ENCODE measurements around the gene CLDN4.
"Not testable (repeated sequence)": the region's sequence is repeated elsewhere in the genome, so short reads cannot be mapped to it uniquely, and the experiment has no call there.

Gene CLDN4

GRCh38 chr7:73830681-73831583 is at the start of gene CLDN4:
CLDN4 (plus strand) TSS chr7:73830996; CDS start chr7:73831202, 206 bp downstream.
- no peak for DNase-seq

DNA sequence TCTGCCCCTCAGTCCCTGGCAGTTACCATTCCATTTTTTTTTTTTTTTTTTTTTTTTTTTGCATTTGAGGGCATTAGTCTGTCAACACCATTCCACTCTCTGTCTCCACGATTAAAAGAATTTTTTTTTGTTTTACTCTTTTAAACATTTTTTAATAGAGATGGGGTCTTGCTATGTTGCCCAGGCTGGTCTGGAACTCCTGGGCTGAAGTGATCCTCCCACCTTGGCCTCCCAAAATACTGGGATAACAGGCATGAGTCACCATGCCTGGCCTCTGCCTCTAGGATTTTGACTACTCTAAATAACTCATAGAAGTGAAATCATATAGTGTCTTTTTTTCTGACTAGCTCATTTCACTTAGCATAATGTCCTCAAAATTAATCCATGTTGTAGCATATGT is 44.2 kb upstream of the CLDN4 start:
- no peak for DNase-seq

DNA sequence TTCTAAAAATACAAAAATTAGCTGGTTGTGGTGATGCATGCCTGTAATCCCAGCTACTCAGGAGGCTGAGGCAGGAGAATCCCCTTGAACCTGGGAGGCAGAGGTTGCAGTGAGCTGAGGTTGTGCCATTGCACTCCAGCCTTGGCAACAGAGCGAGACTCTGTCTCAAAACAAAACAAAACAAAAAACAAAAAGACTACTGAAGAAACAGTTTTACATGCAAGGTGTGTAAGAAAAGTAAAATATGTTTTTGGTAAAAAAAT is 43.1 kb upstream of the CLDN4 start:
- DNase-seq = not testable (repeated sequence)

DNA sequence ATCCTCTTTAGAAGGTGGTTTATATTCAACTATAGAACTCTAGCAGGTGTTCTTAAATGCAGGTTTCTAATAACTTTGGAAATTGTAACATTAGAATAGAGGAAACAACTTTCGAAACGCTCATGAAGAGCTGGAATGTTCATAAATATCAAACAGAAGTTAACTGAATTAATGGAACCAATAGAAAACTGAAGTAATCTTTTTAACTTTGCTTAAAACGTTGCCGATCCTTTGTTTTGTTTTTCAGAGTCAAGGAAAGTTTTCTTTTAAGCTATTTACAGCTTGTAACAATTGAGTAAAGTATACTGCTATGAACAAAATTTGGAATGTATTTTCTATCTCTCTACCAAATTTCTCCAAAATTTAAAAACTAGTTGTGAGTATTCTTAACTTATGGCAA is 41.7 kb upstream of the CLDN4 start:
- DNase-seq = no peak

GRCh38 chr7:73791170-73791690 is 39.6 kb upstream of the CLDN4 start:
- not testable (repeated sequence) for DNase-seq

GRCh38 chr7:73795188-73795587 is 35.6 kb upstream of the CLDN4 start:
- DNase-seq = not testable (repeated sequence)

DNA sequence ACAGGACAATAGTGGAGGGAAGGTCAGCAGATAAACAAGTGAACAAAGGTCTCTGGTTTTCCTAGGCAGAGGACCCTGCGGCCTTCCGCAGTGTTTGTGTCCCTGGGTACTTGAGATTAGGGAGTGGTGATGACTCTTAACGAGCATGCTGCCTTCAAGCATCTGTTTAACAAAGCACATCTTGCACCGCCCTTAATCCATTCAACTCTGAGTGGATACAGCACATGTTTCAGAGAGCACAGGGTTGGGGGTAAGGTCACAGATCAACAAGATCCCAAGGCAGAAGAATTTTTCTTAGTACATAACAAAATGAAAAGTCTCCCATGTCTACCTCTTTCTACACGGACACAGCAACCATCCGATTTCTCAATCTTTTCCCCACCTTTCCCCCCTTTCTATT is 34.1 kb upstream of the CLDN4 start:
- DNase-seq = not testable (repeated sequence)

- not testable (repeated sequence) for DNase-seq
Observed at GRCh38 chr7:73797176-73797575, 33.6 kb upstream of the CLDN4 start.

DNA sequence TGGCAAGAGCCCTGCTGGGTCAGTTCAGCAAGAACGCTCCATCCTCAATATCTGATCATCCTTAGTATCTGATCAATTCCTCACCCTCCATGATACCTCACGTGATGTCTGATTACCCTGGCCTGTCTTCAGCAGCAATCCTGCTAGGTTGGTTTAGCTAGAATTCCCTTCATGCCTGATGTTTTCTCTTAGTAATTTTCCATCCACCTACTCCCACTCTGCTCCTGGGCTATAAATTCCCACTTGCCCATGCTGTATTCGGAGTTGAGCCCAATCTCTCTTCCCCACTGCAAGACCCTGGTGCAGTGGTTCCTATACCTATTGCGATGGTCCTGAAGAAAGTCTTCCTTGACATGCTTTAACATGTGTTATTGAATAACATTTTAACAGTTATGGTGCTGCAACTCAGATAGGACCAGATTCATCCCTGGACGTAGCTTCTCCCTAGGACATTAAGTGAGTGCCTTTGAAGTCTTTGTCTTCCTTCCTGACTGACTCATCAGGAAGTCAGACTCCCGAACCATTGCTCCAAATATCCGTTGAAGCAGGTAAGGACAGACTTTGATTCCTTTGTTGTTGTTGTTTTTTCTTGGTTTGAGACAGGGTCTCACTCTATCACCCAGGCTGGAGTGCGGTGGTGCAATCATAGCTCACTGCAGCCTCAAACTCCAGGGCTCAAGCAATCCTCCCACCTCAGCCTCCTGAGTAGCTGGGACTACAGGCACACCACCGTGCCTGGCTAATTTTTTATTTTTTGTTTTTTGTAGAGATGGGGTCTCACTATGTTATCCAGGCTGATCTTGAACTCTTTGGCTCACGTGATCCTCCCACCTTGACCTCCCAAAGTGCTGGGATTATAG is 31.3 kb upstream of the CLDN4 start:
- DNase-seq = no peak

- no peak for DNase-seq
Observed at GRCh38 chr7:73801577-73801976, 29.2 kb upstream of the CLDN4 start.

DNA sequence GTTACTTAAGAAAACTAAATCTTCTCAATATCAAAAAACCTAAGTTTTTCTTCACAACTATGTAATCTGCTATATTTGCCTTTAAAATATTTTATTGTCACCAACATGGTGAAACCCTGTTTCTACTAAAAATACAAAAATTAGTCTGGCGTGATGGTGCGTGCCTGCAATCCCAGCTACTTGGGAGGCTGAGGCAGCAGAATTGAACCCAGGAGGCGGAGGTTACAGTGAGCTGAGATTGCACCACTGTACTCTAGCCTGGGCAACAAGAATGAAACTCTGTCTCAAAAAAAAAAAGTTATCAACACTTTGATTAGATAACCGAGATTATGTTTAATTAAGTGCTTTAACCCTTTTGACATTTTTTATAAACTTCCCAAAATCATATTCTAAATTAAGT is 28.3 kb upstream of the CLDN4 start:
- no peak for DNase-seq

DNA sequence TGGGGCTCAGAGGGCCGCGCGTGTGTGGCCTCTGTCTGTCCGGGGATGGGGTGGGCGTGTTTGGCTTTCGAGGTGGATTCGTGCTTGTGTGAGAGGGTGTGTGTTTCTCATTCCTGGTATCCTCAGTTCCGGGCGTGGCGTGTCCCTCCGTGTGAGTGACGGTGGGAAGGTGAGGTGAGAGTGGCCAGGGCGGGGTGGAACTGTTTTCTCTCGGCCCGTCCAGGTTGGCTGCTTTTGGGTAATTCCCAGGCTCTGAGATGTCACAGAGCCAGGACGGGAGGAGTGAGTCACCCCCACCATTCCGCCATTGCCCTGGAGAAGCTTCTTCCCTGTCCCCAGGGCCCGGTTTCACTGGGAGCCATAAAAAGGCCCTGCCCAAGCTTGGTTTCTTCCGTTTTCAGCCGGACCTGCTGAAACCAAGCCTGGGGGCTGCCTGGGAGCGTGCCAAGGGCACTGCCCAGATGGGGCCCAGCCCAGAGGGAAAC is 21.3 kb upstream of the CLDN4 start:
- DNase-seq = no peak

DNA sequence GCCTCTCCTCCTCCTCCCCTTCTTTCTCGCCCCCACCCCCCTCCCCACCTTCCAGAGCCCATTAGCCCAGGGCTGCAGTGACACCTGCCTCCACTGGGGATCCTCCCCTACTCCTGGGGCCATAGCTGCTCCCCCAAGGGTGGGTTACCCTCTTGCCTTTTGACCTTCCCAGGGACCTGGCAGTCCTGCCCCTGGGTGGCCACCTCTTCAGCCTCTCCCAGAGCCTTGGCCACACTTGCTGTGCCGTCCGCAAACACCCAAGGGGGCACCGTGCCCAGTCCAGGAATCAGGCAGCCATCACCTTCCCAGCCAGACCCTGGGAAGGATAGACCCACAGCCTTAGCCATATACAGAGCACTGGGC is 19.8 kb upstream of the CLDN4 start:
- no peak for DNase-seq

DNA sequence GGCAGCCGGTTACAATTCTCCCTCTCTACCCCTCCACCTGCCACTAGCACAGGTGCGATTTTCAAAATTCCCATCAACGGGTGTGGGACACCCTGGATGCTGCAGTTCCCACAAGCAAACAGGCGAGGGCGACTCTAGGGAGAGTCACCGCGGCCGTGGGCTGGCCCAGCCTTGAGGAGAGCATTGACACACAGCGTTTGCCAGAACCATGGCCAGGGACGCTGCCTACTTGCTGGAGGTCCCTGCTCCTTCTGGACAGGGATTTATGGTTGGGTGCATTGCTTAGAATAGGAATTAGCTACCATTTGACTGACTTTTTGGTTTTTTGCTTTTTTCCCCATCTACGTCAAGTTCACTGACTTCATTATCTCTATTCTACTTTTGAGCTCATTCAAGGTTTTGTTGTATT is 19.0 kb upstream of the CLDN4 start:
- DNase-seq = peak; percentile 45

- DNase-seq = no peak
Observed at GRCh38 chr7:73812996-73813395, 17.8 kb upstream of the CLDN4 start.

DNA sequence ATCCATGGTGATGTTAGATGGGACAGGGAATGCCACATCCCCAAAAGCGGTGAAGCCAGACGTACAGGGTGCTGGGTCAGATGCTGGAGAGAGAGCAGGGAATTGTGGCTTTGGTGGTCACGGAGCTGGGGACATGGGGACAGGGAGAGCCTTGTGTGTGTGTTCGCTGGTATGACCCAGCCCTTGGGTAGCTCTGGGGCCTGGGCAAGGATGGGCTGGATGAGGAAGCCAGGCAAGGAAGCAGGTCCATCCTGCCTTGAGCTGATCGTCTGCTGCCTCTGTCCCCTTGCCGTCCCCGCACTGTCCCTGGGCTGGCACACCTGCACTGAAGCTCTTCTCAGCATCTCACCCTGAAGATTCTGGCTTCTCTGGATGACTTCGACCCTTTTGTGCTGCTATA is 15.4 kb upstream of the CLDN4 start:
- DNase-seq = no peak

DNA sequence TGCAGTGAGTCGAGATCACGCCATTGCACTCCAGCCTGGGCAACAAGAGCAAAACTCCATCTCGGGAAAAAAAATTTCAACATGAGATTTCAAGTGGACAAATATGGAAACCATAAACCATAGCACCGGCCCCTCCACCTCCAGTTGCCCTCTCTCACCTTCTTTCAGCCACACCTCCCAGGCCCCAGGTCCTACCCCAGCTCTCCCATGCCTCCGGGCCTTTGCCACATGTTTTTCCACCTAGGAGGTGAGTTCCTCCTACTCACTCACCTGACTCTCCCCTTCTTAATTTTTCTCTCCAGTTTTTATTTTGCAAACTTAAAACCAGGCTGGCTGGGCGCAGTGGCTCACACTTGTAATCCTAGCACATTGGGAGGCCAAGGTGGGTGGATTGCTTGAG is 13.7 kb upstream of the CLDN4 start:
- no peak for DNase-seq

GRCh38 chr7:73820013-73820412 is 10.8 kb upstream of the CLDN4 start:
- DNase-seq = no peak

GRCh38 chr7:73821597-73822285 is 9.1 kb upstream of the CLDN4 start:
- not testable (repeated sequence) for DNase-seq

- no peak for DNase-seq
Observed at GRCh38 chr7:73822319-73823173, 8.2 kb upstream of the CLDN4 start.

GRCh38 chr7:73823257-73823656 is 7.5 kb upstream of the CLDN4 start:
- no peak for DNase-seq
